Pons (tissue), 1 donor: ENCODE measurements around the gene ADCYAP1R1.

ENCODE experiments used
- DNase-seq: peaks from one replicate; pipeline ENCODE4 v3.0.0-alpha.2; 2016; ENCODE audit warnings: low spot score

ADCYAP1R1 gene

DNA sequence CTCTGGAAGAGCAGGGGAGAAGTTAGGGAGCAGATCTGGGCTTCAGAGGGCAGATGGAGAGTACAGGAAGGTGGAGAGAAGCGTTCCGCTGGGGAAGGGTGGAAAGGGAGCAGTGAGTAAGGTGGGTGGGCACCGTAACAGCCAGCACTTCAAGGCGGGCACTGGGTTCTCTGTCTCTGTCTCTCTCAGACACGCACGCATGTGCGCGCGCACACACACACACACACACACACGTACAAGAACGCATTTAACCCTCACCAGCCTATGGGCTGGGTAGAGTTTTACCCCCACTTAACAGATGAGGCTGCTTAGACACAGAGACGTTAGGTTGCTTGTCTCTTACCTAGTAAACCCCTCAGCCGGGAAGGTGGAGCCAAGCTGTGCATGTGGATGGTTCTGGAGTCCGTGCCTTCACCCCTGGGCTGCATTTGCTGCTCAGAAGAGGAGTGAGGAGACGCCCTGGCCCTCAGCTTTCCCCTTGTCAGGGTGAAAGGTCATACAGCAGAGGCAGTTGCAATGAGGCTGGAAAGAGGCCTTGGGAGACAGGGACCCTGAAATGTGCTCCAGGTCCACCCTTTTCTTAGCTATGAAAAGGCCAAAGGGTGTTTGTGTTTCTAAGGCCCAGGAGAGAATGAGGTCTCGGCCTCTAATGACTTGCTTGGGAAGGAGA, 16.0 kb downstream of the ADCYAP1R1 start:
- no peak for DNase-seq

DNA sequence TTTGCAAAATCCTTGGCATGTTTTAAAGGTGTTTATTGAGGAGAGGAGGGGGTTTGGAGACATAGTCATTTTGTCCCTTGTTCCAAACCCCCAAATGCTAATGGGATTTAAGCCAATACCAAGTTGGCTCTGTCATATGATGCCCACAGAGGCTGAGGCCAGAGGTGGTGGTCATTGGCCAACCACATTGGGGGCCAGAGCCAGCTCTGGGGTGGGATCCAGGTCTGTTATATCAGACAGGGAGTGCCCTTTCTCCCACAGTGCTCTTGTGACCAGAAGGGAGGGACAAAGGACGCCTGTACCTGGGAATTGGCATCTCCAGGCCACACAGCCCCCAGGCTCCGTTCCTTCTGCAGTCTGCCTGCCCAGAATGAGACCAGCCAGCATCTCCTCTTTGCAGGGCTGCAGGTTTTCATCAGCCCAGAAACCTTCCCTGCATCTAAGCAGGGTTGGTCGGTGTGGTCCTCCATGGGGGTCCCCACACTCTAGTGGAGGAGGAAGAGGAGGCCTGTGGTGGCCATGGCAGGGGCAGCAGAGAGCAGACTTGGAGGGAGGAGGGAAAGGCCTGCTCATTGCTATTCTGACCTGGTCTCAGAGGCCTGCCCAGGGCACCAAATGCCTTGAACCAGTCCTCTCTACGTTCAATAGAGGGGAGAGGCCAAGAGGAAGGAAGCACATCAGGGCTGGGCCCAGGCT, 17.9 kb downstream of the ADCYAP1R1 start:
- no peak for DNase-seq

DNA sequence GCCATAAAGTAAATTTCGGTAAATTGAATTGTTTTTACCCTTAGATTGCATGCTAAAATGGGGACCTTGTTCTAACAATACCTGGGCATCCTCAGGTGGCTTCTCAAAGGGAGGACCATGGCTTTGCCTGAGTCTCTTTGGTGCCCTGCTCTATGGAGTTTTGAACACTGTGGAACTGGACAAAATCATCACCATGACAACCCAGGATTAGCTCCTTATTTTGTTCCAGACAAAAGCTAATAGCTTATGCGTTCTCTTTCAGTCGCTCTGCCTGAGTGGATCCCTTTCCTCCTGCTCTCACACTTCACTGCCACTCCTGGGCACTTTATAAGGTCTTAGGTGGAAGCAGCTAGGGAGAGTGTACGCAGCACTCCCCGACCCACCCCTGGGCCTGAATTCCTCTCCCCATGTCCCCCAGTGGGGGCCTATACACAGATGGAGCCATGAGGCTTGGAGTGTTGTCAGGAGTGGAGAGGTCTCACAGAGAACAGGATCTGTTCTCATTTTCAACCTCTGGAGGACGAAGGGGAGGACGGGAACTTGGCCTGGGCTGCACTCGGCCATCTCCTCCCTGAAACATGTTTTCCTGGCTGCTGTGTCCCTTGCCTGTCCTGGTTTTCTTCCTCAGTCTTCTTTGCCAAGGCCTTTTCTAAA, 19.0 kb downstream of the ADCYAP1R1 start:
- peak; percentile 20 for DNase-seq

DNA sequence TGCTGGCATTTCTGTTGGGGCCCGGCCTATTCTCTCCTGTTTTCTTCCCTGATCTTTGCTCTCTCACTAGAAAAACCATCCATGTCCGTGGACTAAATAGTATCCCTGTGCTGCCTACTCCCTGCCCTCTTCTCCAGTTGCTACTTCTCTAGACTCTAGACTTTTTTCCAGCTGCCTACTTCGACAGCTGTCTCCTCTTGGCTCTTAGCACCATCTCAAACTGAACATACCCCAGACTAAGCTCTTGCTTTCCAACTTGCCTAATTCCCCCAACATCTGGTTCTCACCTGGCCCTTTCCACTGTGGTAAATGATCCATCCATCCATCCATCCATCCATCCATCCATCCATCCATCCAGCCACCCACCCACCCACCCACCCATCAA, 19.5 kb downstream of the ADCYAP1R1 start:
- no peak for DNase-seq

DNA sequence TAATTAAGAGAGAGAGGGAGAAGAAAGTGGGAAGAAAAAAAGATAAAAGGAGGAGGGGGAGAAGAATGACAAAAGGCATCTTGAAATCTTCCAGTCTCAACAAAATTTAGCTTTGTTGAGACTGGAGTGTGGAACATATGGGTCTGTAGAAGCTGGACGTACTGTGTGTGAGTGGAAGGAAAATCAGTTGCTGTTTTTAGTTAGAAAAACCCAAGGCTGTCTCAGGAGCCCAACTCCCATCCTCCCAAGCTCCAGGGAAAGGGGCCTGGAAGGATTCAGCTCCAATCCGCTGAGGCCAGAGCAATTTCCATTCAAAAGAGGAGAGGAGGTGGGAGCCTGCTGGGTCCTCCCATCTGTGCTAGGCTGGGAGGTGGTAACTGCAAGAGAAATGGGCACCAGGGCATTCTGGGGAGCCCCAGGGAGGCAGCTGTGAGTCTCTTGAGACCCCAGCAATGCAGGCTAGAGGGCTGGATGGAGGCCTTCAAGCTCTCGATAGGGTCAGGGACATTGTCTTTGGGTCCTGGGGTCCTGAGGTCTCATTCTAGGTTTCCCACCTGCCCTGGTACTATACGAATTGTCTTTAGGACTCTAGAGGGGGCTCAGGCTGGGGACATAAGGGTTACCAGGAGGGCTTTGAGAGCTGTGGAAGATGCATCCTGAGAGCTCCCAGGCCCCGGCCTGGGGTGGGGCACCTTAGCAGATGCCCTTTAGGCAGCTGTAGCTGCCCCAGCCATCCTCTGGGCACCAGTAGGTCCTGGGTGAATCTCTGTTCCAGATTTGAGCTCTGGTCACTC, 21.4 kb downstream of the ADCYAP1R1 start:
- DNase-seq, result no peak

DNA sequence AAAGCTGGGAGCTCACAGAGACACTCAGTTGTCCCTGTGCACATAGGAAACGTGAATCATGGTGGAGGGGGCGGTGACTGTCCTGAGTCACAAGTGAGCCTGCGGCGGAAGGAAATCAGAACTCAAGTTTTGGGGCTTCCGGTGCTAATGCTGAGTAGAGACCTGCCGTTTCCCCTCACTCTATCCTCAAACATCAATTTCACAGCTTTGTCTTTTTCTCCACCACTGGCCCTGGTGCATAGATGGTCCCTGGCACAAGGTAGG, 21.9 kb downstream of the ADCYAP1R1 start:
- DNase-seq, result no peak

DNA sequence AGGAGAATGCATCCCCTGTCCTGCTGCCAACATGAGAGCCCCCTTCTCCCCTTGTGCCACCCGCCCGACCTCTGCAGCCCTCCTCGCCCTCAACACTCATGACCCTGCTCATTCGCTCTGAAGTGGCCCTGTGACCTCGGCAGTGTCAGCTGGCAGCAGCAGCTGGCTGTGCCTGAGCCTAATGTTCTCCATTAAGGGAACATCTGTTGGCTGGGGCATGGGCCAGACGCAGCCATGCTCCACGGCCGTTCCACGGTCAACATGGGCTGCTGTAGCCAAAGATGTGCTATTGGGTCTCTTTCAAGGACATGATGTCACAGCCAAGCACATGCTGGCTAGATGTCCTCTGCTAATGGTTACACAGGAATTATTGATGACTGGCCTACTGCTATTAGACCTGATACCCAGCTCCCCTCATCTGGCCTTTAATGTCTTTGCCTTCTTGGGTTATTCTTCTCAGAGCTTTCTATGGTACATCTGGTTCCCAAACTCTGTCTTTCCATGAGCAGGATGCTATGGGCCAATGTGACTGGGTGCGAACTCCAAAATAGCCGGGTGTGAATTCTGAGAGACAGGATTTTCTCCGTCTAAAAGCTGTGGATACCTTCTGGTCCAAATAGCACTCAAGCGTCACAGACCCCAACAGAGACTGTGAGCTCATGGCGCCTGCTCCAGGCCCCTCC, 22.4 kb downstream of the ADCYAP1R1 start:
- no peak for DNase-seq

DNA sequence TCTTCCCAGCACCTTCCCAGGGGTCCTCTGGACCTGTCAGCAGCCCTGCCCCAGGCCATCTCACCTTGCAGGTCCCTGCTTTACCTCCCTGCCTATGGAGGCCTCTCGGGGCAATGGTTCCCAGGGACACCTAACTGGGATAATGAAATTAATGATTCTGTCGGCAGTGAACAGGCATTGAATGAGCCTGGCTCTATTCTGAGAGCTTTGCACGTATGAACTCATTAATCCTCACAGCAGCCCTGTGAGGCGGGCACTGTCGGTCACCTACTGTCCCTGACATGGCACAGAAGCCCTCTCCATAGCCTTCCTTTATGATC, 22.9 kb downstream of the ADCYAP1R1 start:
- DNase-seq, result no peak

DNA sequence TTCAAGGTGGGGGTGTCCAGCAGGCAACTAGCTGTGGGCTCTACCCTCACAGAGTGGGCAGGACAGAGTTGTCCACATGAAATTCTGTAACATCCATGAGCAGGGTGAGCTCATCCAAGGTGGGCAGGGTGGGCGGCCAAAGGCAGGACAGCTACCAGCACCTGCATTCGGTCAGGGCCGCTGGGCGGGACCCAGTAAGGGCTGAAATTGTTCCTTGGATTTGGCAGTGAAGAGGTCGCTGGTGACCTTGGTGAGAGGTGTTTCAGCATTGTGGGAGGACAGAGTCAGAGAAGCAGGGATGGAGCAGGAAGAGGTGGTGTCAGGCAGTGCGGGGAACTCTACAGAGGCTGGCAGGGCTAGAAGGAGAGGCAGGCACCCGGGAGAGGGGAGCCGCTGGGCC, 23.9 kb downstream of the ADCYAP1R1 start:
- no peak for DNase-seq

DNA sequence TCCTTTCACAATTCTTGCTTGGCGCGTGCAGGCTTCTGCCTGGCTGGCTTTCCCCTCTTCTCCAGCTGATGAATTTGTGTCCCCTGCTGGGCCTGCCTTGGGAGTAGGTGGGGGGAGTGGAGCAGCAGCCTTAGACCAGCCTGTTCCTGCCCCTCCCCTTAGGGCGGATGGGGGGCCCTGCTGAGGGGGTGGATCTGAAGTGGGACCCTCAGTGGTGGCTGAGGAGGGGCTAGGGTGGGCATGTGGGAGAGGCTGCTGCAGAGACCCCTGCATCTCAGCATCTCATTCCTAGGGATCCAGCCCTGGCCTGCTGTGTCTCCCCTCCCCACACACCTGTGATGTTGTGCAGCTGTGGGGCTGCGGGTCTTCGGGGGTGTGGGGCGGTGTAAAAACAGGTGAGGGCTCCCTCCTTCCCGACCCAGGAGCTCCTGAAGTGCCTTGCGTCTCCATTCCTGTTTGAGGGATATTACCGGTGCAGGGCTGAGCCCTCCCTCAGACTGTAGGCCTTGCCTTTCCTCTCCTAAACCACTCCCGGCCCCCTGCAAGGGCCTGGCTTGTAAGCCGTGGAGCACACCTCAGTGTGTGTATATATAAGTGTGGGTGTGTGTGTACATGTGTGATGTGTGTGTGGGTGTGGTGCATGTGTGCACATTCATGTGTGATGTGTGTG, 24.7 kb downstream of the ADCYAP1R1 start:
- DNase-seq, result no peak

DNA sequence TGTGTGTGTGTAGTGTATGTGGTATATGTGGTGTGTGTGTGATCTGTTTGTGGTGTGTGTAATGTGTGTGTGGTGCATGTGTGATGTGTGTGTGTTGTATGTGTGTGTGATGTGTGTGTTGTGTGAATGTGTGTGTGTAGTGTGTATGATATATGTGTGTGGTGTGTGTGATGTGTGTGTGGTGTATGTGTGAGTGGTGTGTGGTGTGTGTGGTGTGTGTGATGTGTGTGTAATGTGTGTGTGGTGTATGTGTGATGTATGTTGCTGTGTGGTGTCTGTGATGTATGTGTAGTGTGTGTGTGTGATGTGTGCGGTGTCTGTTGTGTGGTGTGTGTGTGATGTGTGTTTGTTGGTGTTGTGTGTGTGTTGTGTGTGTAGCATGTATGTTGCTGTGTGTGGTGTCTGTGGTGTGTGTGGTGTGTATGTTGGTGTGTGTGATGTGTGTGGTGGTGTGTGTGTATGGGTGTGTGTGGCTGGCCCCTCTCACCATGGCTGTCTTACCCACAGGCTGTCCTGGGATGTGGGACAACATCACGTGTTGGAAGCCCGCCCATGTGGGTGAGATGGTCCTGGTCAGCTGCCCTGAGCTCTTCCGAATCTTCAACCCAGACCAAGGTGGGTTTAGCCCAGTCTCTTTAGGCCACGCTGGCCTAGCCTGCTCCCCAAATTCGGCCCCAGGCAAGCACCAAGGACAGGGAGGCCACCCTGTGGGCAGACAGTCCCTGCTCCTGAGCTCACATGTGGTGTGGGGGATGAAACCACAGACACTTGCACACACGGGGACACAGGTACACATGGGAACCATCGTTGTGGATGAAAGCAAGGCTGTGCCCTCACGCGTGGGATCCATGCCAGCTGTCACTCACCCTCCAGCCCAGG, 25.6 kb downstream of the ADCYAP1R1 start:
- DNase-seq, result no peak

DNA sequence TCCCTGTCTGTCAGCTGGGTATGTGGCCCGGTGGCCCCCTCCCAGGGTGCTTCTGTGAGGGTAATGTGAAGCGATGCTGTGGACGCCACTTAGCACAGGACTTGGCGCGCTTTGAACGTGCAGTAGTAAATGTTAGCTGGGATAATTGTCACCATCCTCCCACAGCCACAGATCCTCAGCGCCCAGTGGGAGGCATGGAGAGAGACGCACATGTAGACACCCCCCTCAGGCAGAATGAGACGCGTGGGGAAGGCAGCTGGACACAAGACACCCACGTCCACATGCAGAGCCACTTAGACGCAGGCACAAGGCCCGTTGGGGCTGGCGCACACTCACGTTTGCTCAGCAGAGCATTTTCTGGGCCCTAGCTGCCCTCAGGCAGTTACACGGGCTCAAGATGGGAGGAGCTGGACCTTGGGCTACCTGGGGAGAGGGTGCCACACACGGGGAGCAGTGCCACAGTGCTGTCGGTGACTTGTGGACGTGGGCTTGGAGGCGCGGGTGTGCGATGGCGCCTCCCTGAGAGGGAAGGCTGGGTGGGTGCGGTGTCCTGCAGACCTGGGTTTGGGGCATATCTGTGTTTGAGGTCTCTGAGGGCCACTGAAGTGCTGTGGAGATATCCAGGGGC, 26.4 kb downstream of the ADCYAP1R1 start:
- DNase-seq, result no peak

DNA sequence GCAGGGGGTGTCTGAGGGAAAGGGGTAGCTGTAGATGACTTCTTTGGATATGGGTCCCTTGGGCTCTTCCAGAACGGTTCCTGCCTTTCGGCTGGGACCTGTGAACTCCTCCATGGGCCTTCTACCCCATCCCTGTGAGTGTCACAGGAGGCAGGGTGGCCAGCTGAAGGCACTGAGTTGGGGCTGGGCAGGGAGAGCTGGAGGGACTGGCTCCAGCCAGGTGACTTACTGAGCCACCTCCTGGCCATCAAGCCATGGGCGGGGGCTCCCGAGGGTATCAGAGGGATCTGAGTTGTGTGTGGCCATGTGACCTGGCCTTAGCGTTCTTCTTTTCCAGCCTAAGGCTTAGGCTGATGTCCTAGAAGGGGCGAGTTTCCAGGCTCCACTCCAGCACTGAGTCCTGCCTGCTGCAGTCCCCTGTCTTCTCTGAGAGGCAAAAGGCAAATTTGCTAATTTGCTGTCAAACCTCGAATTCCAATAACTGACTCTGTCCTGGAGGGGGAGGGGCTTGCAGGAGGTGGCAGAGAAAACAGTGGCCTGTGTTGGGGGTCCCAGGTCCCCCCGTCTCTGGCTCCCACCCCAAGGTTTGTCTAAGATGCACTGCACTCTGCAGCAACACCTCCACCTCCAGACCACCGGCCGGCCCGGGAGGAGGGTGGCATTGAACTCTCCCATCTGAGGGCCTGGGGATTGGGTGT, 27.2 kb downstream of the ADCYAP1R1 start:
- no peak for DNase-seq

DNA sequence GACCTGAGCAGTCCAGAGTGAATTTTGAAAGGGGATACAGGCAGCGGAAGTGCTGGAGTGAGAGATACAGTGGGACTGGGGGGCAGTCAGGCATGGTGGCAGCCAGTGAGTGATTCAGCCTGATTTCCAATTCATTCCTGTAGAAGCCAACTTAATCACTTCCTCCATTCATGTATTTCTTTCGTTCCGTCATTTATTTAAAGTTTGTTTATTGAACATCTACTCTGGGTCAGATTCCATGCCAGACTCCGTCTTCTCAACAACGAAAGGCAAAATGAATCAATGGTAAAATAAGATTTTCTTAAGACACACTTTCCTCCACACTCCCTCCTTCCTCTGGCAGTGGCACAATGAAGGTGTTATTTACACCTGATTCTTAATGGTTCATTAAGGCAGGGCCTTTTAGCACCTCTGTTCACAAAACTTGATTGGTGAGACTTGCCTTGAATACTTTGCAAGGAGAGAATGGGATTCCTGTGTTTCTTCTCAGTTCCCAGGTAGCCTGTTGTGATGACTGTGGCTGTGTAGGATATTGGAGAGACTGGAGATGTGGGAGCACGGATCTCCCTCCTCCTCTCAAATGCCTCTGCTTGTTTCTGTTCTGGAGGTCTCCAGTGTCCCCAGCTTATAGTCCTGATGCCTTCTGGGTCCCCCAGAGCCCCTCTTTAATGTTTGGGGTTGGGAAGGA, 27.9 kb downstream of the ADCYAP1R1 start:
- no peak for DNase-seq

DNA sequence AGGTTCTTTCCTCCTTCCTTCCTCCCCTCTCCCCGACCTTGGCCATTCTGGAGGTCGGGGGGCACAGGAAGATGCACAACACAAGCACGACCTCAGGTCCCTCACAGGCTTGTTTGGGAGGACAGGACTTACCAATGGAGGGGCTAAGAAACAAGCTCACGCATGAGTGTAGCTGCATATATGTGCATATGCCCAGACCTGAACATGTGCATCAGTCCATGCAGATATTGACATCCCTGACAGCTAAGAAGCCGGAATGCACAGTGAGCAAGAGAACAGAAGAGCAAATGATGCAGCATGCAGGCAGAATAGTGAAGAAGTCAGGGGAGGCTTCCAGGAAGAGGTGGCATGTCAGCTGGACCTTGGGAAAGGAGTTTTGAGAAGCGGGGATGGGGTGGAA, 28.7 kb downstream of the ADCYAP1R1 start:
- no peak for DNase-seq

DNA sequence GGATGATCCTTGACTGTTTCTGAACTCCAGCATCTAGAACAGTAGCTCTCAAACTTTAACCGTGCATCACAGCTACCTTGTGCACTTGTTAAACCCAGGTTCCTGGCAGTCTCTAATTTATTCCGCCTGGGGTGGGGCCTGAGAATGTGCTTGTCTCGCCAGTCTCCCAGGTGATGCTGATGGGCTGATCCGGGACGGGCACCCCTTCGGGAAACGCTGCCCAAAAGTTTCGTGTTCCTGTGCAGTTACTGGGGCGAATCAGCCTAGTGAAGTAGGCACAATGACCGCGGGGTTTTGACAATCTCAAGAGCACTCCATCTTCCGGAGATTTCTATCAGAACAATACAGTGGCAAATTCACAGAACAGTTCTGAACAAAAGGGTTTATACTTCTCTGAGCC, 29.9 kb downstream of the ADCYAP1R1 start:
- no peak for DNase-seq

DNA sequence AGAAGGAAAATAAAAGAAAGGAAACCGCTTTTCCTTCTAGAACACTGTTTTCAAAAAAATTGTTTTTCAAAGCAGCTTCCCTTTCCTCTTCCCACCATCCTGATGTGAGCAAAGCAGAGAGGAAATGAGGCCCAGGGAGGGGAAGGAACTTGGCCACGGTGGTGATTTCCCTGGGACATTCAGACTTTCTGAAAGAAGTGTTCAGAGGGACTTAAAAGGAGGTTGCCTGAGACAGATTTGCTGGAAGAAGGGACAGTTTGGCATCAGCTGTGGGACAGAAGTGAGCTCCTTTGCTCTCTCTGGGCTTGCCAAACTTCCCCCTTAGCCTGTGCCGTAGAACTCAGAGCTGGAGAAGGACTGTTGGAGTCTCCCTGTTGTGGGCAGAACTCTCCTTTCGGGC, 30.3 kb downstream of the ADCYAP1R1 start:
- DNase-seq, result peak; percentile 8

DNA sequence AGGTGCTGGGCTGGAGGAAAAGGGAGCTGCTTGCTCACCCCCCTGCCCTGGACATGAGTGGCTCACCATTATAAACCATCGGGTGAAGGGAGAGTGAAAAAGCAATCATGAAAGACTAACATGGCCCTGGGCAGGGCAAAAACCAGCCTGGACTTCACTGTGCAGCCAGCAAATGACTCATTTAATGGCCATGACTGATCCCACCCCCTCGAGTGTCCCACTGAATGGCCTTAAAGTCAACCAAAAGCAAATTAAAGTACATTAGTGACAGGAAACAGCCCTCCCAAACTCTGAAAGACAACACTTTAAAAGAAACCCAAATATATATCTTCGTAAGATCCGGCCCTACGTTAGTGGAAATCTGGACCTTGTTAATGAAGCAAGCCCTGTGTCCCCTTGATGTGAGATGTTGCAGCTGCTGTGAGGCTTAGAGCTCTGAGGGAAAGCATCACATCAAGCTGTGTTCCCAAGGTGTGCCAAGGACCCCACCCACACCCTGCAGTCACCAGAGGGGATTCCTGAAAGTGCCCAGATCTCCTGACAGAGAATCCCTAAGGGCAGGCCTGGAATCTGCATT, 31.2 kb downstream of the ADCYAP1R1 start:
- DNase-seq, result no peak

DNA sequence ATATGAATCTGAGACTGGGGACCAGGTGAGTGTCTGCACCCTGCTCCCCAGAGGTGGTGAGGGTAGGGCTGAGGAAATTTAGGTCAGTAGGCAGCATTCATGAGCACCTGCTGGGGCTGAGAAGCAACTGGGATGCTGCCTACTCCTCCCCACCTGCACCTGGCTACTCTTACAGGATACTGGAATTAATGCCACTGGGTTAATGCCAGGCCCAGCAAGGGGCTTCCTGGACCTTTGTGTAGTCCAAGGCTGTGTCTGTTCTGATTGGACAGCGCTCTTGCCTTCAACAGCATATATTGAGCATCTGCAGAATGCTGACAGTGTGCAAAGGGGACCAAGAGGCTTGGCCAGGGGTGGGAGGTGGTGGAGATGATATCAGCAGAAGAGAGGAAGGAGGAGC, 32.1 kb downstream of the ADCYAP1R1 start:
- DNase-seq, result no peak
